HG02759 (cell line): ENCODE data around the gene SIGLEC9.

ENCODE experiments used
- ATAC-seq: cut with Tn5 transposase; IDR thresholded peaks from one replicate; pipeline ENCODE4 v1.9.1; 2021; ENCODE audit warnings: mild to moderate bottlenecking, moderate library complexity; ENCODE audit not compliant: unreplicated experiment

SIGLEC9 gene

DNA sequence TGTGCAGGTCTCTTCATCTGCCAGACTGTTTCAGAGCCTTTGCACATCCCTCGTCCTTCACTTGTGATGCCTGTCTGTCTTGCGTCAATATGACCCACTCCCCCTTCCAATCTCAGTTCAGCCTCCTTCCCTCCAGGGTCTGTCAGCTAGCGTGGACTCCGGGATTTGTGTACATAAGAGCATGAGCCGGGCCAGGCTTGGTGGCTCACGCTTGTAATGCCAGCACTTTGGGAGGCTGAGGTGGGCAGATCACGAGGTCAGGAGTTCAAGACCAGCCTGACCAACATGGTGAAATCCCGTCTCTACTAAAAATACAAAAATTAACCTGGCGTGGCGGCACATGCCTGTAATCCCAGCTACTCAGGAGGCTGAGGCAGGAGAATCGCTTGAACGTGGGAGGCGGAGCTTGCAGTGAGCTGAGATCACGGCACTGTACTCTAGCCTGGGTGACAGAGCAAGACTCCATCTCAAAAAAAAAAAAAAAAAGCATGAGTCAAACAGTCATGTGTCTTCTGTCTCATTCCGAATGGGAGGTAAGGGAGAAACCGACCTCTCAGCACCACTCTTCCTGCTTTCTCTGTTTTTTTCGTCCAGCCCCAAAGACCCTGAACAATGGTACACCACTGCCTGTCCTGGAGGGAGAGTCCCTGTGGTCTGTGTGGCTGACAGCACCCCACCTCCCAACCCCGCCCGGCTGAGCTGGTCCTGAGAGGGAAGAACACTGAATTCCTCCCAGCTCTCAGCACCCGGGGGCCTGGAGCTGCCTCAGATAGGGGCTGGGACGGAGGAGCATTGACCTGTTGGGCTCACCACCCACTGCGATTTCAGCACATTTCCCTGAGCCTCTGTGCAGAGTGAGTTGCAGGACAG, 2.4 kb upstream of the SIGLEC9 start:
- no peak for ATAC-seq

DNA sequence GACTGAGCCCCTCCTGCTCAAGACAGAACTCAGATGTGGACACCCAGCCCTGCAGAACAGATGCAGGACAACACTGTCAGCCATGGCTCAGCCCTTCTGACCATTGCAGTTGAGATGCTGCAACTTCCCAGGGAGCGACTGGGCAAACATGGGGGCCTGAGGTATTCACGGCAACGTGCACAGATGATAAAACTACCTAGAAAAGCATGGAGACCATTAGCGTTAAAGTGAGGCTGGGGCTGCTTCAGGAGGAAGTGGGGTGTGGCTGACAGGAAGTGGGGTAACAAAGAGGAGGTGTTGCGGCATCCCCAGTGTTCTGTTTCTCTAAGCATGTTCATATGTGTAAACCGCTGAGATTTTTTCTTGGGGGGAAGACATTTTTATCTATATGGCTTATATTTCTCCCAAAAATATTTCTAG, 1.3 kb upstream of the SIGLEC9 start:
- ATAC-seq, result no peak

DNA sequence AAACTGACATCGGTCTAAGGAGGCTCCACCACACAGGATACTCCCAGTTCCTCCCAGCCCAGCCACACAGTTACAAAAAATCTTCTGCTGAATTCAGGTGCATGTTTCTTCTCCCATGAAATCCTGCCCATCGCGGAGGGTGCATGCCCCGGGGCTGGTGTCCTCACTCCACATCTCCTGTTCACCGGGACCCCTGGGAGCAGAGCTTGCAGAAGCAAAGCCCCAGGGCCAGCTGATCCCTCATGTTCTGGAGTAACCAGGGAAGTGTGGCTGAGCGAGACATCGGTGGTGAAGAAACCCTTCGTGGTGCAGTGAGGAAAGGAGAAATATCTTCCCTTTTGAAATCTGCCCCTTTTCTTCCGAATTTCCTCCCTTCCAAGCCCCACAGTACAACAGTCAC, 904 bp upstream of the SIGLEC9 start:
- ATAC-seq, result no peak

DNA sequence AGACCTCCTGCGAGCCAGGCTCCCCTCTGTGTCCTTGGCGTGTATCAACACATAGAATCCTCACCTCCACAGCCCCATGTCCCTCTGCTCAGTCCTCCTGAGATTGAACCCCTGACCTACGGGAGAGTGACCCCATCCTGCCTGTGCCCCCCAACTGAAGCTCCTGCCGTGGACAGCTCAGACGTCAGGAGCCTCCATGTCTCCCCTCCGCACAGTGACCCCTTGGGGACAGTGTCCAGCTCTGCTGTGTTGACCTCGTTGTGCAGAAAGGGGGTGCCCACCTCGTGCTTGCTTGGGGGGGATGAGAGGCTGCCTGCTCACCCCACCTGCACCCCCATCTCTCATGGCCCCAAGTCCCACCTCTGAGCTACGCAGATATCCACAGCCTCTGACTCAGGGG, 490 bp upstream of the SIGLEC9 start:
- no peak for ATAC-seq

DNA sequence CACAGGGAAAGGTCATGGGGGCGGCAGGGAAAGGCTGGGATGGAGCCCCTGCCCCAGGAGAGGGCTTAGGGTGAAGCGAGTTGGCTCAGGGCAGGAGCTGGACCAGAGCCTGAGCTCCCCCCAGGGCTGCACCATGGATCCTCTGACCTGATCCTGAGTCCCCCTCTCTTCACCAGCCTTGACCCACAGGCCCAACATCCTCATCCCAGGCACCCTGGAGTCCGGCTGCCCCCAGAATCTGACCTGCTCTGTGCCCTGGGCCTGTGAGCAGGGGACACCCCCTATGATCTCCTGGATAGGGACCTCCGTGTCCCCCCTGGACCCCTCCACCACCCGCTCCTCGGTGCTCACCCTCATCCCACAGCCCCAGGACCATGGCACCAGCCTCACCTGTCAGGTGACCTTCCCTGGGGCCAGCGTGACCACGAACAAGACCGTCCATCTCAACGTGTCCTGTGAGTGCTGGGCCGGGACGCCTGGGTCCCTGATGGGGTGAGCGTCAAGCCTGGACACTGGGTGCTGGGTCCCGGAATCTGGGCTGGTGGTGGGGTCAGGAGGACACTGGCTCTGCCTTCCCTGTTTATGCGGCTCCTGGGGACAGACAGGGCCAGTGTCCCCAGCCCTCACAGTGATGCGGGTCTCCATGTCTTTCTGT, 842 bp downstream of the SIGLEC9 start:
- no peak for ATAC-seq

DNA sequence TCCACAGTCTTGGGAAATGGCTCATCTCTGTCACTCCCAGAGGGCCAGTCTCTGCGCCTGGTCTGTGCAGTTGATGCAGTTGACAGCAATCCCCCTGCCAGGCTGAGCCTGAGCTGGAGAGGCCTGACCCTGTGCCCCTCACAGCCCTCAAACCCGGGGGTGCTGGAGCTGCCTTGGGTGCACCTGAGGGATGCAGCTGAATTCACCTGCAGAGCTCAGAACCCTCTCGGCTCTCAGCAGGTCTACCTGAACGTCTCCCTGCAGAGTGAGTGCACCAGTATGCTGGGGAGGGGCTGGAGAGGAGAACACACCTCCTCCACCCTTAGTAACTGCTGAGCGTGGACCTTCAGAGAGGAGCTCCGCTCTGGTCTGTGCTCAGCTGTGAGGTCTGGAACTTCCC, 2.3 kb downstream of the SIGLEC9 start:
- ATAC-seq, result no peak

DNA sequence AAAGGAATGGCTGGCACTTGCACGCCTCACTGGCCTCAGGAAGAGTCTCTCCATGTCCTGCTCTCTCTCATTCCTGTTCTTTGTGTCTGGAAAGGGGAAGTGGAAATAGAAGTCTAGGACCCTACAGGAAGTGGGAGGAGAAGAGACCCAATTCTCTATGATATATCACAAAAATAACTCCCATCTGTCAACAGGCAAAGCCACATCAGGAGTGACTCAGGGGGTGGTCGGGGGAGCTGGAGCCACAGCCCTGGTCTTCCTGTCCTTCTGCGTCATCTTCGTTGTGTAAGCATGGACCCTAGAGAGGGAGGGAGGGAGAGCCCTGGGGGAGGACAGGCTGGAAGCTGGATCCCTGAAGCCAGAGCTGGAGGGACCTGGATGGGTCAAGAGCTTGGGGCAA, 3.0 kb downstream of the SIGLEC9 start:
- no peak for ATAC-seq

DNA sequence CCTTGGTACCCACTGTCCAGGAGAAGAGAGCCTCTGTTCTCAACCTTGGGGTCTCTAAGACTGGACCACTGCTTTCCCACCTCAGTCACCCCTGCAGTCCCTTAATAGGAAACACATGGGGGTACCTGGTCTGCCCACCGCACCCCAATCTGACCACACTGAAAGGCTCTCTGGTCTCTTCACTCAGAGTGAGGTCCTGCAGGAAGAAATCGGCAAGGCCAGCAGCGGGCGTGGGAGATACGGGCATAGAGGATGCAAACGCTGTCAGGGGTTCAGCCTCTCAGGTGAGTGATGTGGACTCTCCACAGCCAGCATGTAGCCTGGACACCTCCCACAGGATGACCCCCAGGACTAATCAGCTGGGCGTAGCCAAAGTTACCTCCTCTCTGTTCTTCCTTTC, 3.5 kb downstream of the SIGLEC9 start:
- no peak for ATAC-seq

DNA sequence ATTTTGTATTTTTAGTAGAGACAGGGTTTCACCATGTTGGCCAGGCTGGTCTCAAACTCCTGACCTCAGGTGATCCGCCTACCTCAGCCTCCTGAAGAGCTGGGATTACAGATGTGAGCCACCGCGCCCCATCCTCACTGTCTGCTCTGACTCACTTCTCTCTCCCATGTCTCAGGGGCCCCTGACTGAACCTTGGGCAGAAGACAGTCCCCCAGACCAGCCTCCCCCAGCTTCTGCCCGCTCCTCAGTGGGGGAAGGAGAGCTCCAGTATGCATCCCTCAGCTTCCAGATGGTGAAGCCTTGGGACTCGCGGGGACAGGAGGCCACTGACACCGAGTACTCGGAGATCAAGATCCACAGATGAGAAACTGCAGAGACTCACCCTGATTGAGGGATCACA, 5.0 kb downstream of the SIGLEC9 start:
- ATAC-seq, result no peak

DNA sequence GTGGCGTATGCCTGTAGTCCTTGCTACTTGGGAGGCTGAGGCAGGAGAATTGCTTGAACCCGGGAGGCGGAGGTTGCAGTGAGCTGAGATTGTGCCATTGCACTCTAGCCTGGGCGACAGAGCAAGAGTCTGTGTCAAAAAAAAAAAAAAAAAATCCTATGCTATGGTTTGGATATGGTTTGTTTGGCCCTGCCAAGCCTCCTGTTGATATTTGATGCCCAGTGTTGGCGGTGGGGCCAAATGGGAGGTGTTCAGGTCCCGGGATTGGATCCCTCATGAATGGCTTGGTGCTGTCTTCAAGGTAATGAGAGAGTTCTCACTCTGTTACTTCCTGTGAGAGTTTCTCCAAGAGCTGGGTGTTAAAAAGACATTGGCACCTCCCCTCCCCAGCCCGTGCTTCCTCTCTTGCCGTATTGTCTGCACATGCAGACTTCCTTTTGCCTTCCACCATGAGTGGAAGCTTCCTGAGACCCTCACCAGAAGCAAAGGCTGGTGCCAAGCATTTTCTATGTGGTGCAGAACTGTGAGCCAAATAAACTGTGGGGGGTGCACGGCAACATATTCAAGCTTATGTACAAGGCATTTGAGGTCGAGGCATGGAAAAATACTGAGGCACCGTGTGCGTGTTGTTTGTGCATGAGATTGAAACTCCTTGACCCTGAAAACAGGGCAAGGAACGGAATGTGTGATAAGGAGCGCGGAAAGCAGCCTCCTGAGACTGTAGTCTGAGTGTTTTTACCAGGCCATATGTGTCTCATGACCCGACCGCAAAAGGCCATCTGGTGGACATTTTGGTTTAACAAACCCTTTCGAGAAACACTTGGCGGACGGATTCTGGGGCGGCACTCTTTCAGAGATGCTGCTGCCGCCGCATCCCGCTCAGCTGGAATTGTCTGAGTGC, 7.3 kb downstream of the SIGLEC9 start:
- no peak for ATAC-seq

DNA sequence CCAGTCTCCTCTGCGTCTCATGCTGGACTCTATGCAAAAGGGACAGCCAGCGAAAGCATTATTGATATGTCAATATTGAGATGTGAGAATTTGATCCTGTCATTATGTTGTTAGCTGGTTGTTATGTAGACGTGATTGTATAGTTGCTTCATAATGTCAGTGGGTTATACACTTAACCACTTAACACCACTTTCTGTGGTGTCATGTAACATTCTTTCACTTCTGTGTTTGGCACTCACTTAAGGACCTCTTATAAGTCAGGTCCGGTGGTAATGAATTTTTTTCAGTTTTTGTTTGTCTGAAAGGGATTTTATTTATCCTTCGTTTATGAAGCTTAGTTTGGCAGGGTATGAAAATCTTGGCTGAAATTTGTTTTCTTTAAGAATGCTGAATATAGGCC, 10.3 kb downstream of the SIGLEC9 start:
- ATAC-seq, result no peak

DNA sequence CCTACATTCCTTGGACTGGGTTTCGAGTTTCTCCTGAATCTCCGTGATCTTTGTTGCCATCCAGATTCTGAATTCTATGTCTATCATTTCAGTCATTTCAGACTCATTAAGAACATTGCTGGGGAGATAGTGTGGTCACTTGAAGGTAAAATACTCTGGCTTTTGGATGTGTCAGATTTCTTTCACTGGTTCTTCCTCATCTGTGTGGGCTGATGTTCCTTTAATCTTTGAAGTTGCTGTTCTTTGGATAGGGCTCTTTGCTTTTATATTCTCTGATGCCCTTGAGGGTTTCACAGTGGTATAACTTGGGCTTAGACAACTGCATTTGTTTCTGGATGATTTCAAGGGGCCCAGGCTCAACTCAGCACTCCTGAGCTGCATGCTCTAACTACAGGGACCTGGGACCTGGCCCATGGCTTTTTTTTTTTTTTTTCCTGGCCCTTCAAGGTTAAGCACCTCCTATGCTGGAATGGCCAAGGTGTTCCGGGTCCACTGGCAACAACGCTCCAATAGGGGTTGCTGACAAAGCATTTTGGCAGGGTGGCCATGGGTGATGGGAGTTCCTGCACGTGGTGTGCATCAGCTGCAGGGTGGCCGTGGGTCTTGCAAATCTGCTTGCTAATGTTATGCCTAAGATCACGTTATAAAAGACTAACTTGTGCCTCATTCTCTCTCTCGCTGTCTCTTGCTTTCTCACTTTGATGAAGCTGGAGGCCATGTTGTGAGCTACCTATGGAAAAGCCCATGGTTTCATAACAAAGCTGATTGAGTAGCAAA, 11.5 kb downstream of the SIGLEC9 start:
- ATAC-seq, result no peak

DNA sequence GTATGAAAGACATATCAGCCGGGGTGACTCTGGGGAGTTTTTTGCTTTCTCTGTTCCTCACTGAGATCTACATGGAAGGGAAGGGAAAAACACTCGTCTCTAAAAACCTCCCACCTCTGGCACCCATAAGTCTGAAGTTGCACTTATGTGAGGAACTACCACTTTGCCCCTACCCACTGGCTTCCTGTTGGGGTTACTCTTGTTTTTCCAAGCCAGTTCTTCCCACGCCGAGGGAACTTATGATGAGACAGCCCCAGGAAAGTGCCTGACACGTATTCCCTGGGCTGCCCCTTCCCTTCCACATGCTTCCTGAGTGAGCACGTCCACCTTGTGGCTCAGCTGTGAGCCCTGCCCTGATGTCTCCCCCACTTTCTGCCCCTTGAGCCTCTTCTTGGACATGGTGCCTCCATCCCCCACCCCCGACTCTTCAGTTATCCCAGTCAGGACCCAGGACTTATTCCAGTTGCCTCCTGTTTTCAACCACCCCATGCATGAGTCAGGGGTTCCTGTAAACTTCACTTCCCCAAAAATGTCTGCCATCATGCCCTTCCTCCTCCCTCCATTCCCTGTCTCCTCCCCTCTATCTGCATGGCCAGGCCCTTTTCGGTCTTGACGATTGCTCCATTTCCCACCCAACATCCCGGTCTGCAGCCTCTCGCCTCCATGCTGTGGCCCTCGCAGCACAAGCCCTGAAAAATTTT, 12.3 kb downstream of the SIGLEC9 start:
- ATAC-seq, result no peak

DNA sequence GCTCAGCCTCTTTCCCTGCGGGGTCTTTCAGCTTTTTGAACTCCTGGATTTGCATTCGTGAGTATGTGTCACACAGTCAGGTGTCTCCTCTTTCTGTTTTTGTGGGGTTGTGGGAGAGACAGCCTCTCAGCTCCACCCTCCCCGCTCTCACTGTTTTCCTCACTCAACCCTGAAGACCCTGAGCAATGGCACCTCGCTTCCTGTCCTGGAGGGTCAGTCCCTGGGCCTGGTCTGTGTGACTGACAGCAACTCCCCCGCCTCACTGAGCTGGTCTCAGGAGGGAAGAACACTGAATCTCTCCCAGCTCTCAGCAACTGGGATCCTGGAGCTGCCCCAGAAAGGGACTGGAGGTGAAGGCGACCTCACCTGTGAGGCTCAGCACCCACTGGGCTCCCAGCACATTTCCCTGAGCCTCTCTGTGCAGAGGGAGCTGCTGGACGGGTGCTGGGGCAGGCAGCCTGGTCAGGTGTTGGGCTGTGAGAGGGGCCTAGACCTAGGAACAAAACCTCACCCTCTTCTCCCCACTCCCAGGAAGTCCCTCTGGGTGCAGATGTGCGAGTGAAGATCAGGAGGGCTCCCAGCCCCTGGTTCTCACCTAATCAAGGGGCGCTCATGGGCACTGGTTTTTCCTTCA, 13.2 kb downstream of the SIGLEC9 start:
- ATAC-seq, result no peak

DNA sequence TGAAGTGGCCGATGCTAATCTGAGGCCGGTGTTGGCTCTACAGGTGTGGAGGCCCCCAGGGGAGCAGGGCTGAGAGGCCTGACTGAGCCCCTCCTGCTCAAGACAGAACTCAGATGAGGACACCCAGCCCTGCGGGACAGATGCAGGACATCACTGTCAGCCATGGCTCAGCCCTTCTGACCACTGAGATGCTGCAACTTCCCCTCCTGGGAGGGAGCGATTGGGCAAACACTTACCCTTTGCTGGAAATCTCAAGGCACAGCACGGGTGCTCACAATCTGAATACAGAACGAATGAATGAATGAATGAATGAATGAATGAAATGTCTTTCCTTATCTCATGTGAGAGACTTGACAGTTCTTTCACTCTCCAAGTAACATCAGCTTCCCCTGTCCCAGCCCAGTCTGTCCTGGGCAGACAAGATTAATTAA, 13.9 kb downstream of the SIGLEC9 start:
- ATAC-seq, result no peak

DNA sequence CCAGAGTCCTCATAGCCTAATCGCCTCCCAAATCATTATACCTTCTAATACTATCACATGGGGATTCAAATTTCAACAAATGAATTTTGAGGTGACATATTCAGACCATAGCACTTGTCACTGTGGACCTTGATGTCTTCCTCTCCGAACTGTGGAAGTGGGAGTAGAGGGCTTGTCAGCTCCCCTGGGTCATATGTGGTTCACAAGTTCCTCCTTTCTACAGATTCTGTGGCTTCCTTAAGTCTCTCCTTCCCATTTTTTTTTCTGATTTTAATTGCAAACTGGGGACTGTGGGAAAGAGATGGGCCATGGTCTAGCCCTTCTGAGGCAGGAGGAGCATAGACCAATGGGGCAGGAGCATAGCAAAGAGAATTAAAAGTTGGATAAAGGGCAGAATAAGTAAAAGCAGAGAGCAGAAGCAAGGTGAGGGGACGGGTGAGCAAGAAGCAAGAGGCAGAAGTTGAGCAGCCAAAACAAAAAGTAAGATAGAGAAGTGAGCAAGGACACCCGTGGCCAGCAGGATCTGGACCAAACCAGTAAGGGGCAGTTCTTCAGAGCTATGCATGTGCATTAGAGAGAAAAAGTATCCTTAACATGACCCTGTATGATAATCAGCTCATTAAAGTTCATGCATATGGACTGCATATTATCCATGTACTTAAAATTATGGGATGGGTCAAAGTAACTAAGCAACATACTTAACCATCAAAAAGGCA, 14.8 kb downstream of the SIGLEC9 start:
- ATAC-seq, result no peak

DNA sequence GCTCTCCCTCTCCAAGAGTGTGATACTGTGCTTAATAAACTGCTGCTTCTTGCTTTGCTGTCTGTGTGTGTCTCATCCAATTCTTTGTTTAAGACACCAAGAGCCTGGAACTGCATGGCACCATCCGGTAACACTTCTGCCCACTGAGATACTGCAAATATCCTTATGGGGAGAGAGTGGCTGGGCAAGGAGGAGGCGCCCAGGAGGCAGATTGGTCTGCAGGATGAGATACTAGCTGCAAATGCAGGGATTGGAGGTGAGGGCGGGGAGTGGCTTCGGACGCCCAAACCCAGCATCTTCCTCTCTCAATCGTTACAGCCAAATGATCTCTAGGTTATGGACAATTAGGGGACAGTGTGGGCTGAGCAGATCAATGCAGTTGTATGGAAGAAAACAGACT, 15.7 kb downstream of the SIGLEC9 start:
- ATAC-seq, result no peak

DNA sequence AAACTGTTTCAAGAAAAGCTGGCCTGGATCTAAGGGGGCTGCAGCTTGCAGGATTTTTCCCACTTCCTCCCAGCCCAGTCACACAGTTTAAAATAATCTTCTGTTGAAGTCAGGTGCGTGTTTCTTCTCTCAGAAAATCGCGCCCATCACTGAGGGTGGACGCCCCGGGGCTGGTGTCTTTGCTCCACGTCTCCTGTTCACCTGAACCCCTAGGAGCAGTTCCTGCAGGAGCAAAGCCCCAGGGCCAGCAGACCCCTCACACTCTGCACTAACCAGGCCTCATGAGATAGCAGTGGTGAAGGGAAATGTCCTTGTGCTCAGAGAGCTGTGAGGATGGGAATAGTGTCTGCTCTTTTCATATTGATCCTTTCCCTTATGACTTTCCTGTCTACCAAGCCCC, 16.5 kb downstream of the SIGLEC9 start:
- ATAC-seq, result no peak

DNA sequence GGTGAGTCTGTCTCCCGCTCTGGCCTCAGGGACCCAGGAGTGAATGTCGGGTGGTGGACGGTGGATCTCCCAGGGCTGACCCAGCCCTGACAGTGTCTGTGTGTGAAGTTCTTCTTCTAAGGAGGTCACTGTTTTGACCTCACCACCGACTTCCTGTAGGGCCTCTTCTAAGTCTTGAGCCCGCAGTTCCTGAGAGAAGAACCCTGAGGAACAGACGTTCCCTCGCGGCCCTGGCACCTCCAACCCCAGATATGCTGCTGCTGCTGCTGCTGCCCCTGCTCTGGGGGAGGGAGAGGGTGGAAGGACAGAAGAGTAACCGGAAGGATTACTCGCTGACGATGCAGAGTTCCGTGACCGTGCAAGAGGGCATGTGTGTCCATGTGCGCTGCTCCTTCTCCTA, 17.4 kb downstream of the SIGLEC9 start, which contains the start of gene SIGLEC7:
Gene SIGLEC7, plus strand, starts transcription at position 183 of the 400 bp plus-strand sequence. Its CDS starts 69 bp downstream, at position 252.
- ATAC-seq, result no peak
